Mesendoderm (in vitro differentiated cells): ENCODE measurements around the gene MTERF4.

Source experiments
- DNase-seq: peaks from one replicate; pipeline ENCODE4 v3.0.0; 2013
- H2AK5ac ChIP-seq: 2 replicates; pipeline ENCODE4 v1.6.1; 2013; ENCODE audit warnings: low read length, inconsistent platforms
- H2BK120ac ChIP-seq: 2 replicates; pipeline ENCODE4 v1.6.1; 2013; ENCODE audit warnings: low read depth, mild to moderate bottlenecking, low read length, moderate library complexity, mixed read lengths
- H2BK15ac ChIP-seq: replicated peaks from 2 replicates; pipeline ENCODE4 v1.6.1; 2013; ENCODE audit warnings: low read depth, mild to moderate bottlenecking, moderate library complexity
- H2BK5ac ChIP-seq: 2 replicates; pipeline ENCODE4 v1.6.1; 2013; ENCODE audit warnings: low read length, inconsistent platforms
- H3K18ac ChIP-seq: 2 replicates; pipeline ENCODE4 v1.6.1; 2013; ENCODE audit warnings: mild to moderate bottlenecking, low read length, mixed read lengths
- H3K23ac ChIP-seq: one replicate; pipeline ENCODE4 v1.6.1; 2013; ENCODE audit warnings: low read length
- H3K27ac ChIP-seq: 2 replicates; pipeline ENCODE4 v1.5.1; 2013; ENCODE audit warnings: low read depth, mild to moderate bottlenecking, inconsistent platforms, low read length, moderate library complexity
- H3K27me3 ChIP-seq: 2 replicates; pipeline ENCODE4 v1.6.1; 2013; ENCODE audit warnings: low read length, control low read depth, mild to moderate bottlenecking, inconsistent platforms; ENCODE audit not compliant: insufficient read depth, poor library complexity
- H3K36me3 ChIP-seq: 2 replicates; pipeline ENCODE4 v1.6.1; 2013; ENCODE audit warnings: low read length, inconsistent platforms; ENCODE audit not compliant: control insufficient read depth, insufficient read depth
- H3K4ac ChIP-seq: one replicate; pipeline ENCODE4 v1.6.1; 2013; ENCODE audit warnings: low read depth, mild to moderate bottlenecking, low read length, moderate library complexity
- H3K4me1 ChIP-seq: 2 replicates; pipeline ENCODE4 v1.6.1; 2013; ENCODE audit warnings: low read depth, low read length, inconsistent platforms; ENCODE audit not compliant: control insufficient read depth
- H3K4me2 ChIP-seq: 2 replicates; pipeline ENCODE4 v1.6.1; 2013; ENCODE audit warnings: low read length
- H3K4me3 ChIP-seq: 2 replicates; pipeline ENCODE4 v1.5.1; 2013; ENCODE audit warnings: mild to moderate bottlenecking, low read length
- H3K56ac ChIP-seq: one replicate; pipeline ENCODE4 v1.6.1; 2013; ENCODE audit warnings: low read length
- H3K79me1 ChIP-seq: 2 replicates; pipeline ENCODE4 v1.6.1; 2013; ENCODE audit warnings: low read length, inconsistent platforms
- H3K79me2 ChIP-seq: 2 replicates; pipeline ENCODE4 v1.6.1; 2013; ENCODE audit warnings: mild to moderate bottlenecking, low read length; ENCODE audit not compliant: control insufficient read depth, insufficient read depth
- H3K9ac ChIP-seq: 2 replicates; pipeline ENCODE4 v1.6.1; 2013; ENCODE audit warnings: low read length, inconsistent platforms
- H4K5ac ChIP-seq: one replicate; pipeline ENCODE4 v1.6.1; 2013; ENCODE audit warnings: low read length
- H4K8ac ChIP-seq: one replicate; pipeline ENCODE4 v1.6.1; 2013; ENCODE audit warnings: low read depth, mild to moderate bottlenecking, control low read depth, low read length, moderate library complexity
- WGBS: extraction: QIAGEN DNeasy Blood & Tissue Kit; methylation state at CpG from one replicate; pipeline ENCODE4 v1.1.7; 2013; ENCODE audit warnings: low lambda C conversion rate, missing lambda C conversion rate; ENCODE audit not compliant: insufficient coverage; ENCODE audit errors: extremely low coverage; 5-methylcytosine and 5-hydroxymethylcytosine counted together

Gene MTERF4

GRCh38 chr2:241103176-241103595, 1.1 kb upstream of the MTERF4 start:
- H2BK15ac ChIP-seq, result no peak overlapping the region
- H3K4me2 ChIP-seq, result peak overlapping the region; percentile 65
- H2BK120ac ChIP-seq, result no peak overlapping the region
- H2AK5ac ChIP-seq, result no peak overlapping the region
- no peak overlapping the region for H3K23ac ChIP-seq
- H3K27ac ChIP-seq, result no peak overlapping the region
- no peak overlapping the region for H4K5ac ChIP-seq
- no peak for DNase-seq
- peak overlapping the region; percentile 95 for H3K56ac ChIP-seq
- no peak overlapping the region for H3K4me3 ChIP-seq
- H3K36me3 ChIP-seq, result no peaks in the 10 kb centered on the region
- H3K79me1 ChIP-seq, result peaks cover 14% of the 10 kb centered on the region
- H3K27me3 ChIP-seq, result no peaks in the 10 kb centered on the region
- H3K4ac ChIP-seq, result no peak overlapping the region
- WGBS, result no CpG with 5 or more reads among the region's 5 CpGs
- H3K9ac ChIP-seq, result peak overlapping the region; percentile 93
- no peak overlapping the region for H3K18ac ChIP-seq
- no peak overlapping the region for H2BK5ac ChIP-seq
- no peak overlapping the region for H4K8ac ChIP-seq
- no peaks in the 10 kb centered on the region for H3K4me1 ChIP-seq
- peaks cover 14% of the 10 kb centered on the region for H3K79me2 ChIP-seq

GRCh38 chr2:241099246-241099645, 2.8 kb downstream of the MTERF4 start:
- Histone ChIP-seq H3K4ac (no peak overlapping the region), H3K27me3 (no peaks in the 10 kb centered on the region), H3K79me2 (peaks cover 14% of the 10 kb centered on the region), H3K23ac (no peak overlapping the region), H3K79me1 (peaks cover 23% of the 10 kb centered on the region), H3K9ac (no peak overlapping the region), H3K18ac (no peak overlapping the region), H3K4me3 (no peak overlapping the region), H2BK120ac (no peak overlapping the region), H2BK5ac (no peak overlapping the region), H3K56ac (no peak overlapping the region), H4K5ac (no peak overlapping the region), H3K36me3 (peaks cover 5% of the 10 kb centered on the region), H4K8ac (no peak overlapping the region), H2BK15ac (no peak overlapping the region), H2AK5ac (no peak overlapping the region), H3K4me1 (no peaks in the 10 kb centered on the region), H3K4me2 (no peak overlapping the region), H3K27ac (no peak overlapping the region)
- no peak for DNase-seq
- WGBS, result no CpG with 5 or more reads among the region's 5 CpGs

GRCh38 chr2:241096979-241097378, 5.1 kb downstream of the MTERF4 start:
- Histone ChIP-seq H3K18ac (no peak overlapping the region), H3K4me1 (no peaks in the 10 kb centered on the region), H4K5ac (no peak overlapping the region), H3K27me3 (no peaks in the 10 kb centered on the region), H3K4me2 (no peak overlapping the region), H3K27ac (no peak overlapping the region), H3K36me3 (peaks cover 6% of the 10 kb centered on the region), H2BK120ac (no peak overlapping the region), H3K79me1 (peaks cover 23% of the 10 kb centered on the region), H2BK5ac (no peak overlapping the region), H3K56ac (no peak overlapping the region), H3K9ac (no peak overlapping the region), H3K4me3 (no peak overlapping the region), H3K4ac (no peak overlapping the region), H3K23ac (no peak overlapping the region), H4K8ac (no peak overlapping the region), H2AK5ac (no peak overlapping the region), H3K79me2 (peaks cover 14% of the 10 kb centered on the region), H2BK15ac (no peak overlapping the region)
- no peak for DNase-seq
- no CpG with 5 or more reads among the region's 8 CpGs for WGBS

GRCh38 chr2:241095594-241096290, 6.3 kb downstream of the MTERF4 start:
- H3K9ac ChIP-seq, result no peak overlapping the region
- H2AK5ac ChIP-seq, result no peak overlapping the region
- H3K36me3 ChIP-seq, result peaks cover 6% of the 10 kb centered on the region
- H3K56ac ChIP-seq, result no peak overlapping the region
- no peak overlapping the region for H3K18ac ChIP-seq
- H3K27ac ChIP-seq, result no peak overlapping the region
- H2BK5ac ChIP-seq, result no peak overlapping the region
- no peak overlapping the region for H4K5ac ChIP-seq
- no peak overlapping the region for H3K4ac ChIP-seq
- no peaks in the 10 kb centered on the region for H3K4me1 ChIP-seq
- H3K4me2 ChIP-seq, result no peak overlapping the region
- no peaks in the 10 kb centered on the region for H3K27me3 ChIP-seq
- no peak overlapping the region for H2BK15ac ChIP-seq
- no peak overlapping the region for H2BK120ac ChIP-seq
- no peak for DNase-seq
- no peak overlapping the region for H4K8ac ChIP-seq
- peaks cover 18% of the 10 kb centered on the region for H3K79me1 ChIP-seq
- peaks cover 8% of the 10 kb centered on the region for H3K79me2 ChIP-seq
- no peak overlapping the region for H3K4me3 ChIP-seq
- no peak overlapping the region for H3K23ac ChIP-seq
- 100% methylated on average over 6 of the region's 14 CpGs for WGBS

GRCh38 chr2:241094924-241095420, 7.1 kb downstream of the MTERF4 start:
- Histone ChIP-seq H4K8ac (no peak overlapping the region), H3K23ac (no peak overlapping the region), H3K27me3 (no peaks in the 10 kb centered on the region), H2BK120ac (no peak overlapping the region), H3K79me2 (peaks cover 6% of the 10 kb centered on the region), H3K27ac (no peak overlapping the region), H3K79me1 (peaks cover 15% of the 10 kb centered on the region), H2AK5ac (no peak overlapping the region), H2BK5ac (no peak overlapping the region), H3K4me2 (no peak overlapping the region), H3K4ac (no peak overlapping the region), H3K36me3 (peaks cover 6% of the 10 kb centered on the region), H3K4me3 (no peak overlapping the region), H3K9ac (no peak overlapping the region), H4K5ac (no peak overlapping the region), H3K4me1 (no peaks in the 10 kb centered on the region), H3K56ac (no peak overlapping the region), H3K18ac (no peak overlapping the region), H2BK15ac (no peak overlapping the region)
- no peak for DNase-seq
- whole genome bisulfite sequencing, result no CpG with 5 or more reads among the region's 6 CpGs

- peaks cover 6% of the 10 kb centered on the region for H3K36me3 ChIP-seq
- no peak overlapping the region for H3K4ac ChIP-seq
- H3K27me3 ChIP-seq, result no peaks in the 10 kb centered on the region
- no peak overlapping the region for H3K18ac ChIP-seq
- no peak overlapping the region for H4K8ac ChIP-seq
- no peak overlapping the region for H3K56ac ChIP-seq
- H3K79me2 ChIP-seq, result no peaks in the 10 kb centered on the region
- no peak overlapping the region for H3K4me2 ChIP-seq
- no peak overlapping the region for H3K4me3 ChIP-seq
- H2BK15ac ChIP-seq, result no peak overlapping the region
- no CpG with 5 or more reads among the region's 7 CpGs for WGBS
- H3K27ac ChIP-seq, result no peak overlapping the region
- no peak overlapping the region for H2BK120ac ChIP-seq
- H3K9ac ChIP-seq, result no peak overlapping the region
- no peak overlapping the region for H2BK5ac ChIP-seq
- H3K79me1 ChIP-seq, result peaks cover 11% of the 10 kb centered on the region
- no peak overlapping the region for H3K23ac ChIP-seq
- no peak overlapping the region for H2AK5ac ChIP-seq
- H3K4me1 ChIP-seq, result no peaks in the 10 kb centered on the region
- DNase-seq, result no peak
- no peak overlapping the region for H4K5ac ChIP-seq
These were observed 7.9 kb downstream of the MTERF4 start for GRCh38 chr2:241094172-241094571.
